ENCODE data around the gene MAGI2.
A peak's percentile ranks its signal among the peaks of the same experiment; 100 is the strongest.

MAGI2 gene

GRCh38 chr7:78043159-78043558, 1410.3 kb downstream of the MAGI2 start:
- DNase-seq, result no peak

GRCh38 chr7:78041423-78041822, 1412.0 kb downstream of the MAGI2 start:
- no peak for DNase-seq

DNA sequence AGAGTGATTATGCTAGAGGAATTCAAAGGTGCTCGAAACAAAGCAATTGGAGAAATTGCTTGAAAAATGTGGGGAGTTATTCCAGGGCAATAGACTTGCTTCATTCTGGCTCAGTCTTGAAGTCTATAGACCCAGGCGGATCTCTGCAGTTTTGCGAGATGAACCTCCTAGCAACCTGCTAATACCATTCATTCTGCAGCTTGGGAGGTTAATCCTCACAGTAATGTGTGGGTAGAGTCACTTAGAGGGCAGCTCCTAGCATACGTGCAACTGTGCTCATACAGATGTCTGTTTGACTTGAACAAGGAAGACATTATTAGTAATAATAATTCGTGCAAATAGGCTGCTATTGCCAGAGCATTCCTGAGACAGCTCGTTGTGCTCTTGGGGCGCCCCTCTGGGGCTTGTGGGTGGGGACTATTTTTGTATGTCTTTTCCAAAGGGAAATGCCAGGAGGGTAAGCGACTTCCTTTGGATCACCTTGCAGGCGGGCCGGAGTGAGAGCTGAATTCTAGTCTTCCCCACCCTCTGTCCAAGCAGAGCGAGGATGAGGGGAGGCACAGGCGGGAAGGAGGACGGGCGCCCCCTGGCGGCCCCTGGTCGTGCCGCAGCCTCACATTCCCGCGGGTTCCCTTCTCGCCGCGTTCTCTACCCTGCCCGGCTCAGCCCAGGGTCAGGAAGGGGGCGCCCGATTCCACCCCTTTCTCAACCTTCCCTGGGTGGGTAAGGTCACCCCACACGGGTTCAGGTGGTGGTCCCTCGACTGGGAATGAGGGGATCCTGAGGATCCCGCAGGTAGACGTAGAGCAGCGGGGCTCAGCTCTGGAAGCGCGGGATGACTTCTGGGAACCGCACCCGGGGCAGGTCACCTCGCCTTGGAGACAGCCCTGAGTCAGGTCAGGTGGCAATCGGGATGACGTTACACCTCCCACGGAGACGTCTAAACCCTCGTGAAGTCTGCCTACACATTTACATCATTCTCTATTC, 1413.4 kb downstream of the MAGI2 start:
- DNase-seq, result peak; percentile 7 to 37 (median 11)

- no peak for DNase-seq
Measured at GRCh38 chr7:78038465-78039080, 1414.9 kb downstream of the MAGI2 start.

- no peak for DNase-seq
Measured at GRCh38 chr7:78037603-78038002, 1415.9 kb downstream of the MAGI2 start.

GRCh38 chr7:78033410-78033809, 1420.1 kb downstream of the MAGI2 start:
- no peak for DNase-seq

DNA sequence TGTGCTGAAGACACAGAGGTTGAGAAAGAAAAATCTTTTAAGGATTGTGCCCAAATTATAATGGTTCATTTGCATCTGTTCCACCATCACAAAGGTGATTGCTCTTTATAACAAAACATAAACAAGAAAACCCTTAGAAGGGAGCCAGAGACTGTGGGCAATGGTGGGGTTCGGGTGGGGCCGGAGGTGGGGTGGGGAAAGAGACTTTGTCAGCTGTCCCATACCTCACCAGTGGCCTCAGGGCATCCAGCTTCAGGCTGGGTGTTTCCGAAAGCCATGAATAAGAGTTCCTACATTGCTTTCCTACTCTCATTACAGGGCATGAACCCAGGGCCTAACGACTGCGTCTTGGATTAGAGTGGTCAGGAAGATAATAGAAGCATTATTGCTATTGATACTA, 1427.0 kb downstream of the MAGI2 start:
- no peak for DNase-seq

DNA sequence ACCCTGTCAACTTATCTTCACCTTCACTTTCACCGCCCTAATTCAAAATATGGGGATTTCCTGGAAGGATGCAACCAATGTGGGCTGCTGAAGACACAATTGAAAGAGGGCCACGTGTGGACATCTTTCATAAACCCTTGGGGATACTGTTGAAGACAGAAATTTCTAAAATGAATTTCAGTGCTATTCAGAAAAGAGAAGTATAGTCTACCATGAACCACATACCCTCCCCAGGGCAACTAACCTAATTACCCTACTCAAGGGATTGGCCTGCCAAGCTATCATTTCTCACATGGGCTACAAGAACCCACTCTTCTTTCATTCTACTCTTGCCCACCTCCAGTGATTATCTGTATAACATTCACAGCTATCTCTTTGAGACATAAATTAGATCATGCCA, 1428.9 kb downstream of the MAGI2 start:
- no peak for DNase-seq

GRCh38 chr7:78023191-78023590, 1430.3 kb downstream of the MAGI2 start:
- no peak for DNase-seq

DNA sequence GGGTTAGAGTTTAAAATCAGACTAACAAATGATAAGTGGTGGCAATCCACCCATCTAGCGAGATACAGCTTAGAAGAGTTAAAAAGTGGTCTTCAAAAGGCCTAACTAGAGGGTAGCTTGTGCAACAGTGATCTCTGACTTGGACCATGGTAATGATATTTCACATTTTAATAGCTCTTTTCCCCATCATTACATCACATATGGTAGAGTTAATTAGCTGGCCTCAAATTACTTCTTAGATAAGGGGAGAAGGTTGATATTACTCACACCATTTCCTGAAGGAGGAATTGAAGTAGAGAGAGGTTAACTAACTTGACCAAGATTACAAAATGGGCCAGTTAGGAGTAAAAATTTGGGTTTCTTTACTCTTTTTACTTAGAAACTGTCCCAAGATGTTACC, 1431.3 kb downstream of the MAGI2 start:
- no peak for DNase-seq

- DNase-seq, result no peak
Measured at GRCh38 chr7:78020874-78021249, 1432.6 kb downstream of the MAGI2 start.

GRCh38 chr7:78020136-78020873, 1433.2 kb downstream of the MAGI2 start:
- DNase-seq, result no peak

DNA sequence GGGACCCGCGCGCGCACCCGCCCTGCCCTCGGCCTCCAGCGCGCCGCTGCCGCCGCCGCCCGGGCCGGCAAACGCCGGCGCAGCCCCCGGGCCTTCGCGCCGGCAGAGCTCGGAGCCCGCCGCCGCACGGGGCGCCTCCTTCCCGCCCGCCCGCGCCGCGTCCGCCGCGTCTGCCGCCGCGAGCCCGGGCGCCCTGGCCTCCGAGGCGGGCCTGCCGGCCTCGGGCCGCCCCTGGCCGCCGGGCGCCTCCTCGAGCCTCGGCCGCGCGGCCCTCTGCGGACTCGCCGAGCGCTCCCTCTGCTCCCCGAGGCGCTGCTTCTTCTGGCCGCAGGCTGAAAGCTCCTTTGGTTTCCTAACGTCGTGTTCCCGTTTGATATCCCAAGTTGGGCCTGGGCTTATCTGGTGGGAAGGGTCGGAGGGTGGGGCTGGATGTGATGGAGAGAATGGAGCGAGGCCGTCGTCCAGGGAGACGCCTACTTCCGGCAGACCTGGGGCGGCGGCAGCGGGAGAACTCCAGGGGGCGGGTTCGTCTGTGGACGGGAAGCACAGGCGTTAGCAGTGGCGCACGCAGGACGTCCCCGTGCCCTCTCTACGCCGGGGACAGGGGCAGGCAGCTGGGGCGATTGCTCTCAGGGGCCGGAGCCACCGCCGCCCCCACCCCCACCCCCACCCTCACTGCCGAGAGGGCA, 1433.9 kb downstream of the MAGI2 start:
- peak in 2 of 4 experiments; percentile 14 to 16 for DNase-seq

DNA sequence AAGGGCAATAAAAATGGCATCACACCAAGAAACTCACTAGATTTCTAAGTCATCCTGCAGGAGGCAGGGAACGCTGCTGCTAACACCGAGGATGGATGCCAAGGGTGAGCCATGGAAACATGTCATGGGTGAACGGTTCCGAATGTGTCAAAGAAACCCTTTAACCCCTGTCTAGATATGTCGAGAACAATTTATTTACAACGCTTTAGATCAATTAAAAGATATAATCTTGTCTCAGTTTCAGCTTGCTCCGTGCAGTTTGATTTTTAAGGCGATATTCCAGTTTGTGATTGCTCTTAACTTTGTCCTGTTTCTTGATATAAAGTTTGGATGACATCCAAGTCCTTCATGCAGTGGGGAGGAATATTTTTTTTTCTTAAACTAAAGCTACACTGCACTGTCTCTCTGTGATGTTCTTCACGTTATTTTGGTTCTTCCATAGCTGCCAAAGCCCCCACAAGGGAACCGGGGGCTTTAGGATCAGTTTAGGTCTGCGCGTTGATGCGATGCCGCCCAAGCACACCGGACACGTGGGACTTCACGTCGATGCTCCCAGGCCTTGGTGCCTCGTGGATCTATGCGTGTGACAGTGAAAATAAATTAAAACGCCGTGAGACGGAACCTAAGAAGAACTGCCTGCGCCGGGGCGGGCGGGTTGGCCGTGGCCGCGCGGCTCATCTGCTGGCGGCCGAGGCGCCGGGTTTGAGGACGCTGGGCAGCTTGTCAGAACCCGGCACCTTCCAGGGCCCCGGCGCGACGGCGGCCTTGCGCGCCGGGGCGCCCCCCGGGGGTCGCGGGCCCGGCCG, 1434.6 kb downstream of the MAGI2 start:
- DNase-seq, result no peak

DNA sequence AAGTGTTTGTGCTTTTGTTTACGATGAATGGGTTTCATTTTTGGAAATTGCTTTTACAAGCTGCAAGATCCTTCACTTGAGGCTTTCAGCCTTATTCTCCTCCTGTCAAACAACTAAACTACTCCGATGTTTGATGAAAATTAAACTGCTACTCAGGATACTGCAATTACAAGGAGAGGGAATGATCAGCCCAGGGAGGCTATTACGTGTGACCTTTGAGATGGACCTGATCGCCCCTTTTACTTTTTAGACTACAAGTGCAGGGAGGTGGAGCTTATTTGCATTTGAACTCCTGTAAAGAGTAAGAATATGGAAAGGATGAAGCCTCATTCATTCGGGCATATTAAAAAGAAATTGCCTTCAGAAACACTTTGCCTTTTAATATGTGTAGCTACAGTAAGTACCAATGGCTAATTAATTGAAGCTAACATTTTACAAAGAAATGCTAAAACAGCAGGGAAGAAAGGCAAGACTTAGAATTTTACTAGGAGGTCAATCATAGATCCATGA, 1435.8 kb downstream of the MAGI2 start:
- DNase-seq, result no peak

DNA sequence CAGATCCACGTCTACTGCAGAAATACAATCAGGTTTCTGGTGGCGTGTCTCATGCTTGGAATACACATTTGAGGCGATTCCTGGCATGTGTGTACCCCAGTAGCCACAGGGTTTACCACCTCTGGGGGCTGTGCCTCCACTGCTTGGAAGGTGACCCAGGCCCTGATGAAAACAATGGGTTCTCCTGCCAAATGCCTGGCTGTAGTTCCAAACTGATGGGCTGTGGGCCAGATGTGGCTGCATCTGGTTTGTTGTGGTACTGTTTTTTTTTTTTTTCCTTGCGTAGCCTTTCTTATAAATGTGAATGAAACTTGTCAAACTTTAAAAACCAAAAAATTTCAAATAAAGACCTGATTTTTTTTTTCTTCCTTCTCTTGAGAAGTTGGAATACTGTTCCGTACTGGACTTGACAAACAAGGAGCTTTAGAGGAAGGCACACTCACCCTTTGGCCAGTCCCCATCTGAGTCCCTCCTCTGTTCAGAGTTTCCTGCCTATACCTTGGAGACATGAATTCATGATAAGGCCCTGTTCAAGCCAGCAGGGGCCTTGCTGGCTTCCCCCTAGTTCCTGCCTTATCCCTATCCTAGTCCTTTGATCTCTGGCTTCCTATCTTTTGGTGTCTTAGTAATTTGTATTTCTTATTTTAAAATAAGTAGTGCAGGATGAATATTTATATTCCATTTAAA, 1437.8 kb downstream of the MAGI2 start:
- DNase-seq, result no peak

DNA sequence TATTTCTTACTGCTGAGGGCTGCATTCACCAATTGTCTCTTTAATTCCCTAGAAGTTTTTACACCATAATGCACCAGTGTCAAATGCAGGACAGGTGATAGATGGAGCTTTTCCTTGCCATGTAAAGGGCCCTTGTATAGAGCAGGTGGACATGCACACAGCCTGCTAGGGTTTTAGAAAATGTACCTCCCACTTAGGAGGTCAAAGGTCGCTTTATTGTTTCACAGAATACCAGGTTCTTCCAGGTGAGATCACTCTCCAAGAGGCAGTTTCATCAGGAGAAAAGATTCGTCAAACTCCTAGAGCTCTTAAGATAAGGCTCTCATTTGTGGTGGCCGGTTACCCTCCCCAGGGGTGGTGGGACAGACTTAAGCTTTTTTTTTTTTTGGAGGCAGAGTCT, 1439.1 kb downstream of the MAGI2 start:
- no peak for DNase-seq

GRCh38 chr7:78013386-78013785, 1440.1 kb downstream of the MAGI2 start:
- no peak for DNase-seq

DNA sequence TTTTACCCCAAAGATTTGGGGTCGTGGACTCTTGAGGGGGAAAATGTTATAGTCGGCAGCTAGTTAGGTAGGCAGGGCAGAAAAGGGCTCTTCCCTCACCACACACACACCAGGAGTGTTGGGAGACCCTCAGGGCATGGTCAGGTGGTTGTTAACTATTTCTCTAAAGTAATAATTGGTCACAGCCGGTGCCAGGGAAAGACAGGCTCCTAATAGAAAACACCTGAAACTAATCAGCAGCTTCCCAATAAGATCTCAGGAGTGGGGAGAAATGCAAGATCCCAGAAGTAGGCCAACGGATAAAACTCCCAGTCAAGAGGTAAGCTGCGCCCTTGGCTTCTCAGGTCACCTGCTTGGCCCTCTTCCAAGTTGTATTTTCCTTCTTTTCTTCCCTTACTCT, 1441.8 kb downstream of the MAGI2 start:
- no peak for DNase-seq

DNA sequence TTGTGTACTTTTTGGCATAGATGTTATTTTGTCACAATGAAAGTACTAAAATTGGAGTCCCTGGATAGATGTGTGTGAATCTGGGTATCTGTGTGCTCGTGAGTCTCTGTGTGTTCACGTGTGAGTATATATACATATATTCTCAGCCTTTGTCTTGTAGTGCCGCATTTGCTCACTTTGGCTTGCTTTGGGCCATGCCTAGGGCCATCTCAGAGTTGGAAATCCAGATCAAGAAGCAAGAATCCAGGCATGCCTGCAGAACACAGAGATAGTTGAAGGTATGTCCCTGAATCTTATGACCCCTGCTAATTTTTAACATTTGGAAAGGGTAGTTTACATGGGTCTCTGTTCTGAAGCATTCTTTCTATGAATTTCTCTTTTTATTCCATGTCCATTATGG, 1446.2 kb downstream of the MAGI2 start:
- DNase-seq, result no peak

- no peak for DNase-seq
Measured at GRCh38 chr7:78006063-78006755, 1447.3 kb downstream of the MAGI2 start.

Data from activated naive CD4-positive, alpha-beta T cell (primary cell).